Measurements from ENCODE around the gene DMRTB1. TPM values are rescaled to one million over a fixed set of nuclear protein-coding genes. Genes with fewer than 3 reads are reported as not detected.

Gene DMRTB1
- polyA plus RNA-seq, 3 donors: not detected

DNA sequence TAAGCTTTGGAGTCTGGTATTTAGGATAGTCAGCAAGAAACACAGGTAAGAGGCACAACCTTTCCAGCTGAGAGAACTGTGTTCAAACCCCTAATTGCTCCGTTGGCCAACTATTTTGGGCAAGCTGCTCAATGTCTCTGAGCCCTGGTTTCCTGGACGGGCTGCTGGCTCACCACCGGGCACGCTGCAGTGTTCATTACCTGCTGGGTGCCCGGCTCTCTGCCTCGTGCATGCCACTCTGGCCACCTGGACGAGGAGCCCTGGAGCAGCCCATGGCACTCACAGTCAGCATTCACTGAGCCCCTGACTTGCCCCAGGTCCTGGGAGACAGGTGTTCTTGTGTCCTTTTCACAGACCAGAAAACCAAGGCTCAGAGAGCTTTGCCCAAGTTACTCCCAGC is 51.0 kb downstream of the DMRTB1 start:
- Histone ChIP-seq H4K20me1 (ENCODE audit: insufficient read depth, low read length) (no peaks in the 10 kb centered on the region), H3K36me3 (replicated peaks in 1 of 2; ENCODE audit: control insufficient read depth in 1 of 2, insufficient read depth in 2 of 2, low read length in 2 of 2) (no peaks in the 10 kb centered on the region), H3K27me3 (ENCODE audit: control insufficient read depth in 2 of 2, insufficient read depth in 2 of 2, low read length in 2 of 2) (no peaks in the 10 kb centered on the region), H3K27ac (ENCODE audit: low read depth in 1 of 2, low read length in 2 of 2) (no peak overlapping the region), H3K4me3 (replicated peaks in 1 of 3; ENCODE audit: low read depth in 2 of 3, low read length in 3 of 3) (no peak overlapping the region), H3K4me1 (ENCODE audit: control insufficient read depth in 1 of 2, insufficient read depth in 2 of 2, low read length in 2 of 2) (no peaks in the 10 kb centered on the region), H3K9ac (ENCODE audit: insufficient read depth, low read length, poor library complexity, severe bottlenecking) (no peak overlapping the region), H3K9me3 (replicated peaks in 1 of 2; ENCODE audit: control insufficient read depth in 1 of 2, insufficient read depth in 1 of 2, low read length in 2 of 2) (no peaks in the 10 kb centered on the region), H2AFZ (ENCODE audit: insufficient read depth, low read depth, low read length, poor library complexity, severe bottlenecking) (no peak overlapping the region), H3K4me2 (replicated peaks; ENCODE audit: extremely low read depth, low read length, poor library complexity, severe bottlenecking) (no peak overlapping the region), H3K79me2 (ENCODE audit: insufficient read depth, low read length) (no peaks in the 10 kb centered on the region)
- peaks cover 0 to 3% (median 1%) of the 10 kb centered on the region in 3 donors for H3K27me3 Mint-ChIP-seq (ENCODE audit: low read depth in 3 of 3)
- no peaks in the 10 kb centered on the region for H3K9me3 Mint-ChIP-seq
- peaks cover 5% of the 10 kb centered on the region for H3K4me1 Mint-ChIP-seq
- no peaks in the 10 kb centered on the region for H3K36me3 Mint-ChIP-seq
- no peak overlapping the region for H3K27ac Mint-ChIP-seq
- no peak for DNase-seq
- intact Hi-C loops (cut with micrococcal nuclease): no loop called here
- WGBS (ENCODE audit: insufficient coverage): 92% methylated on average over 7 of the region's 7 CpGs
- H3K4me3 Mint-ChIP-seq: no peak overlapping the region
- no peak for TF ChIP-seq CTCF (IDR thresholded peaks at IDR 0.05)

- no peaks in the 10 kb centered on the region for H3K27me3 ChIP-seq (ENCODE audit: control insufficient read depth in 2 of 2, insufficient read depth in 2 of 2, low read length in 2 of 2)
- Mint-ChIP-seq H3K27me3 (ENCODE audit: low read depth in 3 of 3) (peaks cover 0 to 6% (median 3%) of the 10 kb centered on the region in 3 donors), H3K4me1 (peaks cover 5% of the 10 kb centered on the region), H3K4me3 (no peak overlapping the region), H3K36me3 (no peaks in the 10 kb centered on the region), H3K9me3 (no peaks in the 10 kb centered on the region), H3K27ac (no peak overlapping the region)
- no peak overlapping the region for H3K27ac ChIP-seq (ENCODE audit: low read depth in 1 of 2, low read length in 2 of 2)
- H3K4me3 ChIP-seq (replicated peaks in 1 of 3; ENCODE audit: low read depth in 2 of 3, low read length in 3 of 3): no peak overlapping the region
- H3K9ac ChIP-seq (ENCODE audit: insufficient read depth, low read length, poor library complexity, severe bottlenecking): no peak overlapping the region
- H3K9me3 ChIP-seq (replicated peaks in 1 of 2; ENCODE audit: control insufficient read depth in 1 of 2, insufficient read depth in 1 of 2, low read length in 2 of 2): no peaks in the 10 kb centered on the region
- no peaks in the 10 kb centered on the region for H4K20me1 ChIP-seq (ENCODE audit: insufficient read depth, low read length)
- intact Hi-C loops (cut with micrococcal nuclease): no loop called here
- no peaks in the 10 kb centered on the region for H3K4me1 ChIP-seq (ENCODE audit: control insufficient read depth in 1 of 2, insufficient read depth in 2 of 2, low read length in 2 of 2)
- no peak for TF ChIP-seq CTCF (IDR thresholded peaks at IDR 0.05)
- H3K36me3 ChIP-seq (replicated peaks in 1 of 2; ENCODE audit: control insufficient read depth in 1 of 2, insufficient read depth in 2 of 2, low read length in 2 of 2): no peaks in the 10 kb centered on the region
- H3K79me2 ChIP-seq (ENCODE audit: insufficient read depth, low read length): no peaks in the 10 kb centered on the region
- H3K4me2 ChIP-seq (replicated peaks; ENCODE audit: extremely low read depth, low read length, poor library complexity, severe bottlenecking): no peak overlapping the region
- H2AFZ ChIP-seq (ENCODE audit: insufficient read depth, low read depth, low read length, poor library complexity, severe bottlenecking): no peak overlapping the region
- WGBS (ENCODE audit: insufficient coverage): 79% methylated on average over 6 of the region's 13 CpGs
- DNase-seq: no peak
These were observed 52.2 kb downstream of the DMRTB1 start for GRCh38 chr1:53511323-53511932.
